Measurements from ENCODE around the gene TMEM267. TPM values are rescaled to one million over a fixed set of nuclear protein-coding genes. Genes with fewer than 3 reads are reported as not detected.

Gene TMEM267
- polyA plus RNA-seq, 3 donors = 4.4 to 13.9 (median 11.8) TPM

- no peak for DNase-seq
- Histone ChIP-seq H3K4me3 (replicated peaks in 1 of 3; ENCODE audit: low read depth in 2 of 3, low read length in 3 of 3) (no peak overlapping the region), H4K20me1 (ENCODE audit: insufficient read depth, low read length) (no peaks in the 10 kb centered on the region), H3K36me3 (replicated peaks in 1 of 2; ENCODE audit: control insufficient read depth in 1 of 2, insufficient read depth in 2 of 2, low read length in 2 of 2) (peaks cover 6 to 24% of the 10 kb centered on the region in 2 donors), H3K79me2 (ENCODE audit: insufficient read depth, low read length) (no peaks in the 10 kb centered on the region), H2AFZ (ENCODE audit: insufficient read depth, low read depth, low read length, poor library complexity, severe bottlenecking) (no peak overlapping the region), H3K9me3 (replicated peaks in 1 of 2; ENCODE audit: control insufficient read depth in 1 of 2, insufficient read depth in 1 of 2, low read length in 2 of 2) (no peaks in the 10 kb centered on the region), H3K4me1 (ENCODE audit: control insufficient read depth in 1 of 2, insufficient read depth in 2 of 2, low read length in 2 of 2) (no peaks in the 10 kb centered on the region), H3K4me2 (replicated peaks; ENCODE audit: extremely low read depth, low read length, poor library complexity, severe bottlenecking) (no peak overlapping the region), H3K27ac (ENCODE audit: low read depth in 1 of 2, low read length in 2 of 2) (no peak overlapping the region), H3K9ac (ENCODE audit: insufficient read depth, low read length, poor library complexity, severe bottlenecking) (no peak overlapping the region), H3K27me3 (ENCODE audit: control insufficient read depth in 2 of 2, insufficient read depth in 2 of 2, low read length in 2 of 2) (no peaks in the 10 kb centered on the region)
- no peak for TF ChIP-seq CTCF (IDR thresholded peaks at IDR 0.05)
- no peaks in the 10 kb centered on the region for H3K27me3 Mint-ChIP-seq (ENCODE audit: low read depth in 3 of 3)
- H3K27ac Mint-ChIP-seq = no peak overlapping the region
- H3K9me3 Mint-ChIP-seq = no peaks in the 10 kb centered on the region
- intact Hi-C loops (cut with micrococcal nuclease) = no loop called here
- no peak overlapping the region for H3K4me3 Mint-ChIP-seq
- H3K4me1 Mint-ChIP-seq = no peaks in the 10 kb centered on the region
- WGBS (ENCODE audit: insufficient coverage) = no CpG with 5 or more reads among the region's 1 CpG
- peaks cover 11 to 19% of the 10 kb centered on the region in 2 donors for H3K36me3 Mint-ChIP-seq
Observed at GRCh38 chr5:43491326-43491725, 7.7 kb upstream of the TMEM267 start.

- no peak overlapping the region for H3K4me3 Mint-ChIP-seq
- H3K4me1 Mint-ChIP-seq = peaks cover 27% of the 10 kb centered on the region
- Histone ChIP-seq H3K4me1 (ENCODE audit: control insufficient read depth in 1 of 2, insufficient read depth in 2 of 2, low read length in 2 of 2) (peaks cover 17 to 27% of the 10 kb centered on the region in 2 donors), H3K9ac (ENCODE audit: insufficient read depth, low read length, poor library complexity, severe bottlenecking) (no peak overlapping the region), H3K4me3 (replicated peaks in 1 of 3; ENCODE audit: low read depth in 2 of 3, low read length in 3 of 3) (no peak overlapping the region), H3K27ac (ENCODE audit: low read depth in 1 of 2, low read length in 2 of 2) (no peak overlapping the region), H3K79me2 (ENCODE audit: insufficient read depth, low read length) (peaks cover 15% of the 10 kb centered on the region), H4K20me1 (ENCODE audit: insufficient read depth, low read length) (no peaks in the 10 kb centered on the region), H3K27me3 (ENCODE audit: control insufficient read depth in 2 of 2, insufficient read depth in 2 of 2, low read length in 2 of 2) (no peaks in the 10 kb centered on the region), H3K4me2 (replicated peaks; ENCODE audit: extremely low read depth, low read length, poor library complexity, severe bottlenecking) (no peak overlapping the region), H3K36me3 (replicated peaks in 1 of 2; ENCODE audit: control insufficient read depth in 1 of 2, insufficient read depth in 2 of 2, low read length in 2 of 2) (peaks cover 6 to 24% of the 10 kb centered on the region in 2 donors), H2AFZ (ENCODE audit: insufficient read depth, low read depth, low read length, poor library complexity, severe bottlenecking) (no peak overlapping the region), H3K9me3 (replicated peaks in 1 of 2; ENCODE audit: control insufficient read depth in 1 of 2, insufficient read depth in 1 of 2, low read length in 2 of 2) (no peaks in the 10 kb centered on the region)
- DNase-seq = no peak
- peaks cover 9 to 15% of the 10 kb centered on the region in 2 donors for H3K36me3 Mint-ChIP-seq
- intact Hi-C loops (cut with micrococcal nuclease) = loop anchor here in 1 of 2 donors (10.0 kb wide), 1 partner anchor 172 kb away; the partner anchor contains the start of gene HMGCS1
- H3K27ac Mint-ChIP-seq = no peak overlapping the region
- H3K27me3 Mint-ChIP-seq (ENCODE audit: low read depth in 3 of 3) = peaks cover 0 to 2% (median 0%) of the 10 kb centered on the region in 3 donors
- TF ChIP-seq CTCF (IDR thresholded peaks at IDR 0.05) = no peak
- H3K9me3 Mint-ChIP-seq = peaks cover 0 to 2% (median 0%) of the 10 kb centered on the region in 7 donors
- WGBS (ENCODE audit: insufficient coverage) = no CpG with 5 or more reads among the region's 3 CpGs
Observed at GRCh38 chr5:43486353-43486752, 2.7 kb upstream of the TMEM267 start.
